ENCODE results near the gene STXBP1.
"Not testable (repeated sequence)": the region's sequence is repeated elsewhere in the genome, so short reads cannot be mapped to it uniquely, and the experiment has no call there.

The STXBP1 gene

GRCh38 chr9:127575875-127576778 is 36.0 kb upstream of the STXBP1 start:
- Histone ChIP-seq H3K36me3 (ENCODE audit: insufficient read depth, low read length) (no peaks in the 10 kb centered on the region), H3K4me1 (ENCODE audit: insufficient read depth, low read length, severe bottlenecking) (no peaks in the 10 kb centered on the region), H3K9me2 (ENCODE audit: low read depth, low read length) (no peaks in the 10 kb centered on the region), H3K4me3 (ENCODE audit: low read depth, low read length, poor library complexity, severe bottlenecking) (no peak overlapping the region), H3K79me2 (ENCODE audit: insufficient read depth, low read length) (no peaks in the 10 kb centered on the region), H4K20me1 (ENCODE audit: insufficient read depth, low read length) (no peaks in the 10 kb centered on the region), H3F3A (ENCODE audit: insufficient read depth, low read length) (no peaks in the 10 kb centered on the region), H3K4me2 (ENCODE audit: low read length) (no peak overlapping the region), H2AFZ (ENCODE audit: low read length) (no peak overlapping the region), H3K27ac (ENCODE audit: low read depth, low read length, poor library complexity, severe bottlenecking) (no peak overlapping the region), H3K27me3 (ENCODE audit: insufficient read depth, low read length) (no peaks in the 10 kb centered on the region), H3K9me3 (ENCODE audit: low read length) (no peaks in the 10 kb centered on the region), H3K9ac (ENCODE audit: low read length) (no peak overlapping the region)
- TF ChIP-seq EZH2 (IDR thresholded peaks at IDR 0.05; ENCODE audit: borderline replicate concordance, low read length) (no peak), CTCF (IDR thresholded peaks at IDR 0.05; ENCODE audit: low read length) (no peak)

GRCh38 chr9:127577194-127577593 is 34.9 kb upstream of the STXBP1 start:
- H3K9me3 ChIP-seq (ENCODE audit: low read length); H3K4me1 ChIP-seq (ENCODE audit: insufficient read depth, low read length, severe bottlenecking); H3K79me2 ChIP-seq (ENCODE audit: insufficient read depth, low read length); H3F3A ChIP-seq (ENCODE audit: insufficient read depth, low read length); H3K36me3 ChIP-seq (ENCODE audit: insufficient read depth, low read length); H3K27me3 ChIP-seq (ENCODE audit: insufficient read depth, low read length); H4K20me1 ChIP-seq (ENCODE audit: insufficient read depth, low read length); H3K9ac ChIP-seq (ENCODE audit: low read length); H2AFZ ChIP-seq (ENCODE audit: low read length); H3K9me2 ChIP-seq (ENCODE audit: low read depth, low read length); H3K4me3 ChIP-seq (ENCODE audit: low read depth, low read length, poor library complexity, severe bottlenecking); H3K4me2 ChIP-seq (ENCODE audit: low read length); H3K27ac ChIP-seq (ENCODE audit: low read depth, low read length, poor library complexity, severe bottlenecking): not testable (repeated sequence)

- Histone ChIP-seq H3K4me2 (ENCODE audit: low read length) (no peak overlapping the region), H3K79me2 (ENCODE audit: insufficient read depth, low read length) (no peaks in the 10 kb centered on the region), H3K27ac (ENCODE audit: low read depth, low read length, poor library complexity, severe bottlenecking) (no peak overlapping the region), H3K4me1 (ENCODE audit: insufficient read depth, low read length, severe bottlenecking) (no peaks in the 10 kb centered on the region), H3K27me3 (ENCODE audit: insufficient read depth, low read length) (0 out of 2 replicates have a peak, but pooled peaks cover 2% of the 10 kb centered on the region), H3F3A (ENCODE audit: insufficient read depth, low read length) (no peaks in the 10 kb centered on the region), H4K20me1 (ENCODE audit: insufficient read depth, low read length) (no peaks in the 10 kb centered on the region), H3K4me3 (ENCODE audit: low read depth, low read length, poor library complexity, severe bottlenecking) (no peak overlapping the region), H3K9me2 (ENCODE audit: low read depth, low read length) (no peaks in the 10 kb centered on the region), H3K36me3 (ENCODE audit: insufficient read depth, low read length) (no peaks in the 10 kb centered on the region), H2AFZ (ENCODE audit: low read length) (no peak overlapping the region), H3K9me3 (ENCODE audit: low read length) (no peaks in the 10 kb centered on the region), H3K9ac (ENCODE audit: low read length) (no peak overlapping the region)
- no peak for TF ChIP-seq EZH2 (IDR thresholded peaks at IDR 0.05; ENCODE audit: borderline replicate concordance, low read length)
Observed at GRCh38 chr9:127578627-127578951, 33.5 kb upstream of the STXBP1 start.

- Histone ChIP-seq H3K9me3 (ENCODE audit: low read length) (no peaks in the 10 kb centered on the region), H3K27me3 (ENCODE audit: insufficient read depth, low read length) (0 out of 2 replicates have a peak, but pooled peaks cover 5% of the 10 kb centered on the region), H3K4me3 (ENCODE audit: low read depth, low read length, poor library complexity, severe bottlenecking) (no peak overlapping the region), H3K36me3 (ENCODE audit: insufficient read depth, low read length) (no peaks in the 10 kb centered on the region), H3K9ac (ENCODE audit: low read length) (no peak overlapping the region), H3K27ac (ENCODE audit: low read depth, low read length, poor library complexity, severe bottlenecking) (no peak overlapping the region), H3F3A (ENCODE audit: insufficient read depth, low read length) (no peaks in the 10 kb centered on the region), H3K4me1 (ENCODE audit: insufficient read depth, low read length, severe bottlenecking) (no peaks in the 10 kb centered on the region), H3K9me2 (ENCODE audit: low read depth, low read length) (no peaks in the 10 kb centered on the region), H2AFZ (ENCODE audit: low read length) (no peak overlapping the region), H4K20me1 (ENCODE audit: insufficient read depth, low read length) (no peaks in the 10 kb centered on the region), H3K4me2 (ENCODE audit: low read length) (no peak overlapping the region), H3K79me2 (ENCODE audit: insufficient read depth, low read length) (no peaks in the 10 kb centered on the region)
- TF ChIP-seq EZH2 (IDR thresholded peaks at IDR 0.05; ENCODE audit: borderline replicate concordance, low read length) (no peak), CTCF (IDR thresholded peaks at IDR 0.05; ENCODE audit: low read length) (no peak)
Observed at GRCh38 chr9:127578952-127579853, 32.9 kb upstream of the STXBP1 start.

Measured in OCI-LY1 (cell line).